Erythroblast (primary cell): ENCODE results near the gene PDE6G.
A peak's percentile ranks its signal among the peaks of the same experiment; 100 is the strongest.
"Not testable (repeated sequence)": the region's sequence is repeated elsewhere in the genome, so short reads cannot be mapped to it uniquely, and the experiment has no call there.

ENCODE experiments used
- DNase-seq, 2 experiments: peaks; one replicate each; lab custom pipeline; 2025; lab: John Stamatoyannopoulos, UW
- GATA1 ChIP-seq: IDR thresholded peaks from 2 replicates; pipeline ENCODE4 v1.6.1; 2011; ENCODE audit warnings: low read depth, mild to moderate bottlenecking, control low read depth, low read length, moderate library complexity
- POLR2A ChIP-seq: IDR thresholded peaks from 2 replicates; pipeline ENCODE4 v1.6.1; 2011; ENCODE audit warnings: mild to moderate bottlenecking, low read length

Gene PDE6G

GRCh38 chr17:81644976-81645952 is 11.1 kb downstream of the PDE6G start:
- TF ChIP-seq GATA1 (no peak), POLR2A (no peak)
- DNase-seq: peak in 1 of 2 experiments; percentile 15

- no peak for DNase-seq
- TF ChIP-seq GATA1 (no peak), POLR2A (no peak)
These were observed 11.8 kb downstream of the PDE6G start for GRCh38 chr17:81644496-81644895.

GRCh38 chr17:81641825-81642489 is 14.4 kb downstream of the PDE6G start:
- TF ChIP-seq GATA1 (no peak), POLR2A (no peak)
- DNase-seq: peak in 1 of 2 experiments; percentile 28

GRCh38 chr17:81640011-81640410 is 16.3 kb downstream of the PDE6G start:
- TF ChIP-seq GATA1: no peak
- no peak for TF ChIP-seq POLR2A
- DNase-seq: no peak

- TF ChIP-seq POLR2A: no peak
- TF ChIP-seq GATA1: no peak
- DNase-seq: peak; percentile 43 to 64
These were observed 17.7 kb downstream of the PDE6G start for GRCh38 chr17:81638683-81639082.

- TF ChIP-seq POLR2A (peak; percentile 82), GATA1 (no peak)
- peak; percentile 88 to 92 for DNase-seq
These were observed 19.6 kb downstream of the PDE6G start, which contains the start of the genes NPLOC4 and TSPAN10 for GRCh38 chr17:81636505-81637288. Gene NPLOC4, minus strand, starts transcription at chr17:81637112. Its CDS starts 182 bp downstream, at chr17:81636930. Gene TSPAN10, plus strand, starts transcription at chr17:81637196. Its CDS starts 5,217 bp downstream, at chr17:81642413.

GRCh38 chr17:81635973-81636504 is 20.3 kb downstream of the PDE6G start:
- peak; percentile 61 to 75 for DNase-seq
- TF ChIP-seq POLR2A (no peak), GATA1 (no peak)

GRCh38 chr17:81635431-81635830 is 20.9 kb downstream of the PDE6G start:
- no peak for TF ChIP-seq POLR2A
- TF ChIP-seq GATA1: no peak
- no peak for DNase-seq

GRCh38 chr17:81631482-81631881 is 24.9 kb downstream of the PDE6G start:
- no peak for DNase-seq

GRCh38 chr17:81630274-81630673 is 26.1 kb downstream of the PDE6G start:
- TF ChIP-seq POLR2A: no peak
- TF ChIP-seq GATA1: no peak
- no peak for DNase-seq

More at GRCh38 chr17:81631482-81631881, 24.9 kb downstream of the PDE6G start:
- TF ChIP-seq POLR2A (no peak), GATA1 (no peak)

GRCh38 chr17:81621494-81622130 is 34.7 kb downstream of the PDE6G start:
- DNase-seq: no peak
- TF ChIP-seq GATA1 (no peak), POLR2A (no peak)

GRCh38 chr17:81618307-81618706 is 38.0 kb downstream of the PDE6G start:
- DNase-seq: not testable (repeated sequence)

- DNase-seq: no peak
- TF ChIP-seq POLR2A (no peak), GATA1 (no peak)
These were observed 39.5 kb downstream of the PDE6G start for GRCh38 chr17:81616877-81617276.
